ENCODE results near the gene TAB2.

- TF ChIP-seq EZH2 (IDR thresholded peaks at IDR 0.05; ENCODE audit: low read depth, low read length, severe bottlenecking) (no peak), SIN3A (conservative IDR thresholded peaks at IDR 0.05 in 1 of 2, IDR thresholded peaks at IDR 0.05 in 1 of 2; ENCODE audit: low read depth in 1 of 2, low read length in 2 of 2) (no peak), RAD21 (IDR thresholded peaks at IDR 0.05 in 1 of 2, conservative IDR thresholded peaks at IDR 0.05 in 1 of 2; ENCODE audit: low read depth in 2 of 2, low read length in 2 of 2) (no peak), EP300 (IDR thresholded peaks at IDR 0.05; ENCODE audit: borderline replicate concordance in 1 of 2, low read depth in 2 of 2, low read length in 2 of 2) (no peak), POLR2A (IDR thresholded peaks at IDR 0.05; ENCODE audit: control extremely low read depth in 1 of 2, low read depth in 2 of 2, low read length in 2 of 2) (no peak), ZNF274 (IDR thresholded peaks at IDR 0.05; ENCODE audit: borderline replicate concordance, extremely low read depth, low read length) (no peak), TEAD4 (IDR thresholded peaks at IDR 0.05; ENCODE audit: low read depth, low read length) (no peak), CTCF (IDR thresholded peaks at IDR 0.05; ENCODE audit: control extremely low read depth in 1 of 3, insufficient read depth in 1 of 3, low read depth in 1 of 3, low read length in 3 of 3) (no peak), GABPA (IDR thresholded peaks at IDR 0.05; ENCODE audit: borderline replicate concordance, insufficient read depth, low read length) (no peak), CHD2 (IDR thresholded peaks at IDR 0.05; ENCODE audit: low read length) (no peak), NANOG (IDR thresholded peaks at IDR 0.05; ENCODE audit: insufficient read depth, low read depth, low read length, poor library complexity, severe bottlenecking) (no peak), POLR2AphosphoS5 (IDR thresholded peaks at IDR 0.05; ENCODE audit: low read depth, low read length) (no peak)
Measured at GRCh38 chr6:149421132-149421531, 103.6 kb downstream of the TAB2 start.
